GM13976 (cell line): ENCODE results near the gene CCDC187.

Experiments
- DNase-seq: peaks from one replicate; pipeline ENCODE4 v3.0.0; 2012; ENCODE audit warnings: low spot score
- CTCF ChIP-seq: IDR thresholded peaks from 2 replicates; pipeline ENCODE4 v1.5.1; 2012; ENCODE audit warnings: borderline replicate concordance, mild to moderate bottlenecking; ENCODE audit not compliant: insufficient read depth; ENCODE audit errors: extremely low read depth, missing control alignments, control extremely low read depth
- in situ Hi-C: fragments of 300-500 bp; cut with MboI; formaldehyde crosslinking; loops from one replicate; pipeline ENCODE4 v1.12.0; 2022; ENCODE audit warnings: low sequenced_read_pairs, mixed read lengths, inconsistent platforms; ENCODE audit not compliant: unreplicated experiment

CCDC187 gene

DNA sequence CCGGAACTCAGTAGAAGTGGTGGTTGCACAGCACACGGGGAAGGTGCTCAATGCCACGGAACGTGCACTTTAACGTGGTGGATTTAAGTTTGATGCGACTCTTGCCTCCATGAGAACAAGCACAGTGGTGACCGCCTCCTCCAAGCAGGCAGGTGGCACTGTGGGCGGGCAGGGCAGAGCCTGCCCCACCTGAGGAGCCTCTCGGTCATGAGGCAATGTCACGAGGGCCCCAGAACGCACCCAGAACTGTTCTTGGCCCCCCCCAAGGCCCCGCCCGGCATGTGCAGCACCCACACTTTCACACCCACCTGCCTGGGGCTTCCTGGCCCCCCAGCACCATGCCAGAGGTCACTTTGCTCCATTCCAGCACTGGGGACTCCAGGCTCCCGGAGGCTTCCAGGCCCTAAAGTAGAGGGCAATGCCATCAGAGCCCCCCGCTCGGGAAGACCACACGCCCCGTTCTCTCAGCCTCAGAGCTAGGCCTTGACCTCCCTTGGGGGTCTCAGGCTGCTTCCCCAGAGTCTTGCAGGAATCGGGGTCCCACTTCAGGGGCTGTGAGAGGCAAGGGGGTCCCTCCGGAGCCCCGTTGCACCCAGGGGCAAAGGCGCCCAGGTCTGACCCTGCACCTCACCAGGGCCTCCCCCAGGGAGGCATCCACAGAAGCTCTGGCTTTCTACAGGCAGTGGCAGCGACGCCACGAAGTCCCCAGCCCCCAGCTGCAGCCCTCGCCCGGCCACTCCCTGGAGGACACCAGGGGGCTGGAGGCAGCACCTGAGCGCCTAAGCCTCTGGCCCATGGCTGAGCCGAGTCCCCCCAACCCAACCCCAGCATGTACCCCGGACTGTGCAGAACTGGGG is 14.0 kb downstream of the CCDC187 start:
- TF ChIP-seq CTCF, result no peak
- DNase-seq, result no peak
- in situ Hi-C loops, result loop anchor here (10.0 kb wide), 1 partner anchor 115 kb away; no protein-coding TSS in a partner anchor

DNA sequence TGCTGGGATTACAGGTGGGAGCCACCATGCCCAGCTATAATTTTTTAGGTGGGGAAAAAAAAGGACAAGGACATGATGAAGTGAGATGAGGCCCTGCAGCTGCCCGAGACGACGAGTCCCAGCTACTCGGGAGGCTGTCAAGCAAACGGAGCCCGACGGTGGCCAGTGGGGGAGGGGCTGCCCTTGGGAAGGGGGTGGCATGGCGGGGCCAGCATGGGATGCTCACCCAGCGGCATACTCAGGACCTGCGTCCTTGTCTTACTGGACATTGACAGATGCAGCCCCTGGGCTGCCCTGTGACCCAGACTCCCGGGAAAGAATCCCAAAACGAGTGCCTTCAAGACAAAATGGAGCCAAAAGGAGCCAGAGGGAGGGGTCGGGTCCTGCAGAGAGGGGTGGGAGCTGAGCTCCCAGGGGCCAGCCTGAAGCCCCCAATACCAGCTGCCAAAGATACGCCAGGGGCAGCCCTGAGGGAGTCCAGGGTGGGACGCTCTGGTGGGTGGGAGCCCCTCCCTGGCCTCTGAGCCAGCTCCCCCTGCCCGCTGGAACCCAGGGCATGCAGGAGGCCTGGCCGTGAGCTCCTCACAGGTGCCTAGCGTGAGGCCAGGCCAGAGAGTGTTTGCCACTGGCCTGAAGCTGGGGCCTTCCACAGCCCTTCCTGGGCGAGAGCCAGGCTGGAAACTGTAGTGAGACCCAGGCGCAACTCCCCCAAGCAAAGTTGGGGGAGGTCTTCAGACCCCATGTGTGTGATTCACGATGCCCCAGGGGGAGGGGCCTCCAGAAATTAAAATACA is 15.7 kb downstream of the CCDC187 start:
- no peak for DNase-seq
- in situ Hi-C loops, result loop anchor here (10.0 kb wide), 1 partner anchor 113 kb away; no protein-coding TSS in a partner anchor
- no peak for TF ChIP-seq CTCF

- no peak for TF ChIP-seq CTCF
- no peak for DNase-seq
- in situ Hi-C loops, result loop anchor here (10.0 kb wide), 1 partner anchor 112 kb away; no protein-coding TSS in a partner anchor
Observed at GRCh38 chr9:136286987-136287379, 16.9 kb downstream of the CCDC187 start.

DNA sequence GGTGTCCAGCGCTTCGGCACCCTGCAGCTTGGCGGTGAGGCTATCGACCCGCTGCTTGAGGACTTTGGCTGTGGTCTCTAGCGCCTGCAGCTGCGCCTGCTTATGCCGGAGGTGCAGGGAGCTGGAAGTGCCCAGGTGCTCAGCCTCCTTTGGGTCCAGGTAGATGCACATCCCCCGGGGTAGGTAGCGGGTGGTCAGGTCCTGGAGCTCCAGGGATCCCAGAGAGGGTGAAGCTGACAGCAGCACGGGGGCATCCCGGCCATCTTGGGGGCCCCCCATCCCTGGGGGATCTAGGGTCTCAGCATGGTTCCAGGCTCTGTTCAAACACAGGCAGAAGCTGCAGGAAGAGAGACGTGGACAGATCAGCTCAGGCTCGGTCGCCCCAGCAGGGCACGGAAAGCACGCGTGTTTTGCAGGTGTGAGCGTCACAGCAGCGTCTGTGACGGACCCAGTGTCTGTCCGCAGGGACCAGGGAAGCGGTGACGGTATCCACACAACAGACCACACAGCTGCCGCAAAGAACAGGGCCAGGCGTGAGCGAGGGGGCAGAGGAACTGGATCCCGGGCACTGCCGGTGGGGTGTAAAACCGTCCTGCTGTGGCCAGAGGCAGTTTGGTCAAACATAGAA is 17.4 kb downstream of the CCDC187 start:
- in situ Hi-C loops, result loop anchor here (10.0 kb wide), 1 partner anchor 112 kb away; no protein-coding TSS in a partner anchor
- TF ChIP-seq CTCF, result no peak
- no peak for DNase-seq

GRCh38 chr9:136285501-136286358 is 18.2 kb downstream of the CCDC187 start:
- DNase-seq, result no peak
- in situ Hi-C loops, result loop anchor here (10.0 kb wide), 1 partner anchor 111 kb away; no protein-coding TSS in a partner anchor
- no peak for TF ChIP-seq CTCF
